DMS 273 (cell line): ENCODE measurements around the gene TMEM109.

ENCODE experiments used
- DNase-seq: peaks from one replicate; lab custom pipeline; 2025; ENCODE audit not compliant: unreplicated experiment; lab: John Stamatoyannopoulos, UW

TMEM109 gene

GRCh38 chr11:60878245-60879101 is 35.5 kb upstream of the TMEM109 start:
- no peak for DNase-seq

GRCh38 chr11:60879104-60879503 is 34.9 kb upstream of the TMEM109 start:
- DNase-seq = no peak

GRCh38 chr11:60879971-60880588 is 33.9 kb upstream of the TMEM109 start:
- no peak for DNase-seq

GRCh38 chr11:60880643-60881282 is 33.2 kb upstream of the TMEM109 start:
- no peak for DNase-seq

- peak; percentile 81 for DNase-seq
These were observed 26.4 kb upstream of the TMEM109 start for GRCh38 chr11:60887556-60887955.

DNA sequence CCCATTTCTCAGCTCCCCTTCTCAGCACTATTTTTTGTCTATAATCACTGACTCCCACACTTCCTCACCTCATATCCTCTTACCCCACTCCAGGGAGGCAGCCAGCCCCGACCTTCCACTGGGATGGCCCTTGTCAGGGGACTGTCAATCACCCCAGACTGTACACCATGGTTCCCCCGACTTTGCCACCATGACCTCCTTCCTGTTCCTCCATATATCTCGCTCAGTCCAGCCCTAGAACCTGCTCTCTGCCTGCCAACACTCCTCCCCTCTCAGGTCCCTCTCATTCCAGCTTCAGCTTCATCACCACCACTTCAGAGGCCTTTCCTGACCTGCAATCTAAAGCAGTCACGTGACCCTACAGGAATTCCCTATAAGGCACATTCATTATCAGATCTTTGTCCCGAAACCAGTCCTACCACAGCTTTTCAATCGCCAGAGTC is 24.1 kb upstream of the TMEM109 start:
- DNase-seq = no peak

- DNase-seq = no peak
These were observed 23.3 kb upstream of the TMEM109 start for GRCh38 chr11:60890696-60891095.

DNA sequence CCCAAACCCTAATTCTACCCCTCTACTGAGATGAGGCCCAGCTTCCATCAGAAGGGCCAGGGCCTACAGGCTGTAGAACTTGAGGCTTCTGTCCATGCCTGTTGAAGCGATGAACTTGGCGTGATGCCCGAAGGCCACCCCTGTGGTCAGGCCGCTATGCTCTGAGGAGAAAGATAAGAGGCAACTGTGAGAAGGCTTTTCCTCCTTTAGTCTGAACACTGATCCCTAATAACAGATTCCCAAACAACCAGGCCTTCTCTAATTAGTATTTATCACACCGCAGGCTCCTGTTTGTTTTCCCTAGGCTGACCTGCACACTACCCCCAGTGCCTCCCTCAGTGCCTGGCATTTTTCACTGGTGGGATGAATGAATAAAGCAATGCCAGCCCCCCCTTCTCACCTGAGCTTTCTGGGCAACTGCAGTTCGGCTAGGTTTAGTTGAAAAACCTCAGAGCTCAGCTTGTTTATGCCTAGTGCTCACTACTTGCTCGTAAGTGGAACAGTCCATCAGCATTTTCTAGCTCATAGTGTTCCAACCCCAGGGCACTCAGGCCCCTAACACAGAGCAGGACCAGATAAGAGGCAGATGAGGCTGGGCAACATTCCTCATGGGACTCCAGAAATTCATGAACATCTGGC is 22.7 kb upstream of the TMEM109 start:
- peak; percentile 46 for DNase-seq

DNA sequence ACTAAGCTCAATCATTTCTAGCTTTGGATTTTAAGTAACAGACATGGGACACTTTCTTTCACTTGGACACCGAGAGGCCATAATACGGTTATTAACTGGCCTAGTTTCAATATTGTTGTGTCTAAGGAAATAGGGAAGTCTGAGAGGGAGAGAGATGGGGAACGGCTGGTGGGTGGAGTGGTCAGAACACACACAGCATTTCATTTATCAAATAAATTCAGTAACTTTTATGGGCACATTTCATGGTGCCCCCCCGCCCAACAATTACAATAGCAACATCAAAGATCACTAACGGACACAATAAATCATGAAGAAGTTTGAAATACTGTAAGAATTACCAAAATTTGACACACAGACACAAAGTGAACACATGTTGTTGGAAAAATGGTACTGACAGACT is 18.3 kb upstream of the TMEM109 start:
- DNase-seq = no peak

DNA sequence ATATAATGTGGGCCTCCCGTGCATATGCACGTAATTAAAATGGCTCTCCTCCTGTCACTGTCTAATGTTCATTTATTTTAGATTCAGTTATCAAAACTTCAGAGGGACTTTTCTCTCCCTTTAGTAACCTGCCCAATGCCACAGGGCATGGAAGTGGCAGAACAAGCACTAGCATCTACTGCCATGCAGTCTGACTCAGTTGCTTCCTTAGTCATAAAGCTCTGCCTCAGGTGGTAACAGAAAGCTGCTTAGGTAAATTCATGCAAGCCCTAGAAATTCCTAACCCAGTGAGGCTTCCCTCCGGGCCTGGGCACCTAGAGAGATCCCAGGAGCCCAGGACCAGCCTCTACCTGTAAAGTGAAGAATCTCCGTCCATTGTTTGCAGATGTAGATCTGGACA is 16.5 kb upstream of the TMEM109 start:
- no peak for DNase-seq

DNA sequence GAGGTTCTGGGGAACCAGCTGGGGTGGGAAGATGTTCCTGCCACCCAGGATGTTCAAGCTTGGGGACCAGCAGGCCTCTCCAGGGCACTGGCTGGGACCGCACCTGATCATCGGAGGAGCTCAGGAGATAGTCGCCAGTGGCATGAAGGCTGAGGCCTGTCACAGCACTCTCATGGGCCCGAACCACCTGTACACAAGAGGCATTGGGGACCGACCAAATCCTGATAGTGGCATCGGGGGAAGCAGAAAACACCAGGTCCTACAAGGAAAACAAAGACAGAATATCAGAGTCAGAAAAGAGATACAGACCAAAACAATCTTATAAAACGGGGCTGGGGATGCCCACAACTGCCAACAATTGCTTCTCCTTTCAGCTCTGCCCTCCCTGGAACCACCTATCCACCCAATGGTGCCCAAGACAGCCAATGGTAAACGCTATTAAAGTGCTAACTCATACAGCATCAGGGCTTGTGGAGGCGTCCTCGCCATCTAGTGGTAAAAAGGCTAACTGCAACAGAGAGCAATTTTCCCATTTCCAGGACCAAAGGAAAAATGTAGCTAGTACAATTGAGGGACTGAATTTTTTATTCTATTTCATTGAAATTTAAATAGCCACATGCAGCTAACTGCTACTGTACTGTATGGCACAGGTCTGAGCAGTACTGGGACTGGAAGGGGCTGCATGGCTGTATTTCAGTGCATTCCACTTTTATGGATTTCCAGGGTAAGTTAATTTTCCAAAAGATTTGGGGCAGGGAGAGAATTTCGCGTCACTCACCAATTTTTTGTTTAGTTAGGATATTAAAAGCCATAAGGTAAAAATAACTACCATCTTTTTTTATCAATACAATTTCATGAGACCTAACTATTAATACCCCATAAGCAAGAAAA is 14.7 kb upstream of the TMEM109 start:
- DNase-seq = peak; percentile 72

DNA sequence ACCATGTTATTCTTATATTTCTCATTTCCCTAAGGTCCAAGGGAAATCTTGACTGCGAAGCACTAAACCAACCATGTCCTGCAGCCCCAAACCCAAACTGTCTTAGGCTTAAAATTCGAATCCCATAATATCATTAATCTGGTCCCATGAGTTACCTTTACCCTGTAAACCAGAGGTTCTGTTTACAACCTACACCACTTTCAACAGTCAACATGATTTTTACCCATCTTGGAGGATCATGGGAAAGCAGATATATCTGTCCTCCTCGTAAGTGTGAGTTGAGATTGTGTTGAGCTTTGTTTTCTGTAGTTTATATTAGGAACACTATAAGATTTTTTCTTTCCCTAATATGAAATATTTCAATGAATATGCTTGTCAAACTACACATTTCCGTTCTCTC is 14.0 kb upstream of the TMEM109 start:
- no peak for DNase-seq

- DNase-seq = no peak
These were observed 13.1 kb upstream of the TMEM109 start for GRCh38 chr11:60900673-60901404.

GRCh38 chr11:60902625-60903024 is 11.3 kb upstream of the TMEM109 start:
- DNase-seq = no peak

GRCh38 chr11:60905047-60905446 is 8.9 kb upstream of the TMEM109 start:
- DNase-seq = no peak

DNA sequence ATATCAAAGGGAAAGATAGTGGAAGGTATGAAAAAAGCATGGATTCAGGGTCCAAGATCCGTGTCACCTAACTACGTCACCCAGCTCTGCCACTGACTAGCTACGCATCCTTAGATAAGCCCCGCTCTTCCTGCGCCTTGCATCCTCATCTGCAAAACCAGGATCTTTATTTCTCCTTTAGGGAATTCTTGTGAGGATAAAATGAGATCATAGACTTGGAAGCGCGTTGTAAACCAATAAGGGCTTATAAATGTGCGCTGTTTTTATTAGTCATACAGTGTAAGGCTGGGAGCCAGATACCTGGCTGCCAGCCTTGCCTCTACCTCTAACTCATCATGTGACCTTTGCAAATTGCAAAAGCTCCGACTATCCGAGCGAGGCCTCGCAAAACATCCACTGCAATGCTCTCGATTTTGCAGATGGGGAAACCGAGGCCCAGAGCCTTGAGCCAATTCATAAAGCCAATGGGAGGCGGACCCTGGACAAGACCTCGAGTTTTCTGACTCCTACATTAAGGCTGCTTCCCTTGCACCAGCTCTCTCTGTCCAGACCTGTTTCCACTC is 8.3 kb upstream of the TMEM109 start:
- peak; percentile 49 for DNase-seq

DNA sequence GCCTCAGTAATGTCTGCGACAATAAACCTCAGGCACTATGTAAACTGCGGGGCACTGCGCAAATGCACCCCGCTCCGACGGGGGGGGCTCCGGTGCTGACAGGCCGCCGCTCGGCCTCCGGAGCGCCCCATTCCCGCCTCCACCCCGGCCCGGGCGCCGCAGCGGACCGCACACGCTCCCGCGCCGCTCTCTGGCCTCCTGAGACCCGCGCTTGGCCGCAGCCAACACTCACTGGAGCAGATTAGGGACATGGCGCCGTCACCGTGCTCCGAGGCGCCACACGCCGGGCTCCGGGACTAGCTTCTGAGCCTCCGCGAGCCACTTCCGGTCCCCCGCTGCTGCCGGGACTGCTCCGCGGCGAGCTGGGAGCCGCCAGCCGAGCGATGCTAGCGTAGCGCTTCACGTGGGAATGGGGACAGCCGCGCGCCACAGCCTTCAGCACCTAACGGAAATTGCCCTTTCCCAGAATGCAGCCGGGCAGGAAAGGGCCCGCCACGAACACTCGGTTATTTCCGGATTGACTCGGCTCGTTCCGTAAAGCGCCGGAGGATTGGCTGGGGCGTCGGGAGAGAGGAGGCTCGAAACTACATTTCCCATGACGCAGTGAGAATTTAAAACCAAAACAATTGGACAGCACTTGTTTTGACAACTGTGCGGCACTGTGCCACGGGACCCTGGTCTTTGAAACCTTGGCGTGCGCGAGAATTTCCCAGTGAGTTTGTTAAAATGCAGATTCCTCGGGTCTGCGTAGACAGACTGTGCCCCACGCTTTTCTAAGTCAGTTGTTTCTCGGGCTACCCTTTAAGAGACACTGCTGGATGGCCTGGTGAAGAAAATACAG is 7.6 kb upstream of the TMEM109 start, which contains the start of gene PRPF19:
PRPF19 (minus strand) TSS at position 454 of the 841 bp plus-strand sequence; CDS start at position 251, 203 bp downstream.
- peak; percentile 98 for DNase-seq

- no peak for DNase-seq
These were observed 5.2 kb upstream of the TMEM109 start for GRCh38 chr11:60908803-60909202.
